Small intestine (tissue), 7 donors: ENCODE measurements around the gene STPG4. TPM values are rescaled to one million over a fixed set of nuclear protein-coding genes. Genes with fewer than 3 reads are reported as not detected.
"Not testable (repeated sequence)": the region's sequence is repeated elsewhere in the genome, so short reads cannot be mapped to it uniquely, and the experiment has no call there.

ENCODE experiments used
- DNase-seq, 2 donors: peaks; one replicate each; pipeline versions ENCODE4 v3.0.0 to v3.0.0-alpha.2; 2013
- FAIRE-seq: peaks from 2 replicates; lab custom pipeline; 2012; peaks lifted over from hg19 to GRCh38; lab: Jason Lieb, UNC
- H3K27ac ChIP-seq, 3 donors: one replicate each; pipeline ENCODE4 v1.5.1; 2013; ENCODE audit warnings: low read length in 2 of 3, mild to moderate bottlenecking in 2 of 3, control low read depth in 1 of 3, inconsistent platforms in 1 of 3, low read depth in 1 of 3, moderate library complexity in 1 of 3
- H3K27me3 ChIP-seq, 3 donors: one replicate each; pipeline ENCODE4 v1.6.1; 2013; ENCODE audit warnings: low read length in 3 of 3, inconsistent platforms in 1 of 3; ENCODE audit not compliant: control insufficient read depth in 3 of 3, insufficient read depth in 3 of 3
- H3K36me3 ChIP-seq, 3 donors: one replicate each; pipeline ENCODE4 v1.6.1; 2013; ENCODE audit warnings: low read length in 3 of 3, inconsistent platforms in 1 of 3, low read depth in 1 of 3, mild to moderate bottlenecking in 1 of 3, moderate library complexity in 1 of 3; ENCODE audit not compliant: control insufficient read depth in 3 of 3, insufficient read depth in 2 of 3
- H3K4me1 ChIP-seq, 3 donors: one replicate each; pipeline ENCODE4 v1.6.1; 2013; ENCODE audit warnings: low read length in 2 of 3, inconsistent platforms in 1 of 3, low read depth in 1 of 3, mild to moderate bottlenecking in 1 of 3, moderate library complexity in 1 of 3; ENCODE audit not compliant: control insufficient read depth in 3 of 3, insufficient read depth in 2 of 3
- H3K4me3 ChIP-seq, 3 donors: one replicate each; pipeline ENCODE4 v1.5.1; 2013; ENCODE audit warnings: low read length in 3 of 3, control low read depth in 1 of 3, inconsistent platforms in 1 of 3, low read depth in 1 of 3, mild to moderate bottlenecking in 1 of 3, moderate library complexity in 1 of 3
- H3K9me3 ChIP-seq, 2 donors: one replicate each; pipeline ENCODE4 v1.6.1; 2013; ENCODE audit warnings: low read depth in 1 of 2, low read length in 1 of 2; ENCODE audit not compliant: control insufficient read depth in 2 of 2, insufficient read depth in 1 of 2
- WGBS, 3 donors: extraction: QIAGEN DNeasy Blood & Tissue Kit; methylation state at CpG; one replicate each; pipeline ENCODE4 v1.1.7; 2013; 5-methylcytosine and 5-hydroxymethylcytosine counted together
- polyA plus RNA-seq, 4 donors: library from polyadenylated mRNA; stranded (reverse) in 3 of 4; unstranded in 1 of 4; fragments of 200-250 nt in 3 of 4; fragments of 120-200 nt in 1 of 4; gene quantifications; one replicate each; pipeline versions ENCODE4 v1.2.1 to v1.2.3, GENCODE V29; 2013
- donor health status: healthy with polysubstance abuse.
- donor health status: control.
- donor health status: control.
- donor health status: Bipolar disorder and iron deficiency.
- donor health status: healthy.

STPG4 gene
- polyA plus RNA-seq, 4 donors = 0.06 to 0.12 TPM; not detected in 2

DNA sequence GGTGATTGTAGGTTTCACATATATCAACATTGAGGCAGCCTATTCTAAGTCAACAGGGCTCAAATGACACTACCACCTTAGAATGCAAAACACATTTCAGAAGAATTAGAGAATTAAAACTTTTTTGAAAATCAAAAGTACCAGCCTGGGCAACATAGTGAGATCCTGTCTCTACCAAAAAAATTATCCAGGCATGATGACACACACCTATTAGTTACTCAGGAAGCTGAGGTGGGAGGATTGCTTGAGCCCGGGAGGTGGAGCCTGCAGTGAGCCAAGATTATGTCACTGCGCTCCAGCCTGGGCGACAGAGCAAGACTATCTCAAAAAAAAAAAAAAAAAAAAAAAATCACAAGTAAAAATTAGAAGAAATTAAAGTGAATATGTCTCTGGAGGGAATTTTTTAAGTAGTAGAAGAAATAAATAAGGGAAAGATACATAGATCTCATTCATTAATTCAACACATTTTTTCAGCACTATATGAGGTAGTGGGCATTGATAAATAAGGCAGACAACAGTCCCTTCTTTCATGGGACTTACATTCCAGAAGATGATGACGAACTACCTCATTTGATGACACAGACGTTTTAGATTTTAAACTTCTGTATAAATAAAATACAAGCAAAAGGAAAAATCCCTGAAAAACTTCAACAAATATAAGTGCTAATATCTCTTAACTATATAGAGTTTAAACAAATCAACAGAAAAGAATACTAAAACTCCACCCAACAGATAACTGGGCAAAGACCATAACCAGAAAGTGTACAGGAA, 42.3 kb downstream of the STPG4 start:
- FAIRE-seq = no peak
- WGBS, 3 donors = 89 to 92% (median 91%) methylated on average over 5 of the region's 5 CpGs

DNA sequence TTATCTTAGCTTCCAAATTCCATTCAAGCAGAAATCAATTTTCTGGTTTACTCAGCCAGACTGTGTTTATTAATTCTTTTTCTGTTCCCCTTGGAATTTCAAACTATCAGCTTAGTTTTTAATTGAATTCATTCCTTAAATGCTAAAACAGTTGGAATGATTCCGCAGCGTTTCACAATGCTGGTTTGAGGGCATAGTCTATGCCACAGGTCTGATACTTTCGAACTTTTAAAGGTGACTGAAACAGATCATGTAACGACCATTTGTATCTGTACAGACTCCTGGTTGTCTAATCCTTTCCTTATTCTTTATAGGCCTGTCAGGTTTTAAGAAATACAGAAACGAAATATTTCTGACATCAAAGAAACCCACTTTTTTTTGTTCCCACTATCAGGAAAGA, 45.4 kb downstream of the STPG4 start:
- DNase-seq = no peak

More for the DNA sequence above, 42.3 kb downstream of the STPG4 start:
- Histone ChIP-seq H3K9me3 (peaks cover 0 to 3% of the 10 kb centered on the region in 2 donors), H3K27me3 (no peaks in the 10 kb centered on the region), H3K4me3 (no peak overlapping the region), H3K27ac (no peak overlapping the region), H3K36me3 (no peaks in the 10 kb centered on the region), H3K4me1 (no peaks in the 10 kb centered on the region)
- DNase-seq = no peak

GRCh38 chr2:47109007-47109375, 46.1 kb downstream of the STPG4 start:
- WGBS, 3 donors = 90 to 94% (median 93%) methylated on average over 4 of the region's 4 CpGs
- Histone ChIP-seq H3K4me3 (no peak overlapping the region), H3K36me3 (no peaks in the 10 kb centered on the region), H3K9me3 (peaks cover 0 to 3% of the 10 kb centered on the region in 2 donors), H3K27me3 (no peaks in the 10 kb centered on the region), H3K4me1 (peaks cover 0 to 3% (median 0%) of the 10 kb centered on the region in 3 donors), H3K27ac (no peak overlapping the region)
- DNase-seq = no peak
- no peak for FAIRE-seq

More for the DNA sequence above, 45.4 kb downstream of the STPG4 start:
- Histone ChIP-seq H3K4me3 (no peak overlapping the region), H3K4me1 (no peaks in the 10 kb centered on the region), H3K27me3 (no peaks in the 10 kb centered on the region), H3K27ac (no peak overlapping the region), H3K36me3 (no peaks in the 10 kb centered on the region), H3K9me3 (peaks cover 0 to 3% of the 10 kb centered on the region in 2 donors)
- FAIRE-seq = no peak
- WGBS, 3 donors = 82 to 90% (median 82%) methylated on average over 5 of the region's 5 CpGs

GRCh38 chr2:47108267-47109006, 46.7 kb downstream of the STPG4 start:
- not testable (repeated sequence) for H3K9me3 ChIP-seq, H3K27me3 ChIP-seq, FAIRE-seq, H3K4me3 ChIP-seq, DNase-seq, H3K27ac ChIP-seq, H3K4me1 ChIP-seq, H3K36me3 ChIP-seq
- 94 to 95% (median 95%) methylated on average over 17 to 18 of the region's 19 CpGs for WGBS, 3 donors

DNA sequence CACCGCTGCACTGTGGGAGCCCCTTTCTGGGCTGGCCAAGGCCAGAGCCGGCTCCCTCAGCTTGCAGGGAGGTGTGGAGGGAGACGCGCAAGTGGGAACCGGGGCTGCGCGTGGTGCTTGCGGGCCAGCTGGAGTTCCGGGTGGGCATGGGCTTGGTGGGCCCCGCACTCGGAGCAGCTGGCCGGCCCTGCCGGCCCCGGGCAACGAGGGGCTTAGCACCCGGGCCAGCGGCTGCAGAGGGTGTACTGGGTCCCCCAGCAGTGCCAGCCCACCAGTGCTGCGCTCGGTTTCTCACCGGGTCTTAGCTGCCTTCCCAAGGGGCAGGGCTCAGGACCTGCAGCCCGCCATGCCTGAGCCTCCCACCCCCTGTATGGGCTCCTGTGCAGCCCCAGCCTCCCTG, 47.9 kb downstream of the STPG4 start:
- not testable (repeated sequence) for DNase-seq, H3K27me3 ChIP-seq, H3K4me3 ChIP-seq, FAIRE-seq, H3K4me1 ChIP-seq, H3K36me3 ChIP-seq, H3K27ac ChIP-seq, H3K9me3 ChIP-seq
- WGBS, 3 donors = 96 to 97% (median 97%) methylated on average over 20 to 21 of the region's 21 CpGs

- not testable (repeated sequence) for H3K4me3 ChIP-seq, FAIRE-seq, H3K36me3 ChIP-seq, H3K27ac ChIP-seq, H3K4me1 ChIP-seq, H3K9me3 ChIP-seq, H3K27me3 ChIP-seq, DNase-seq
- WGBS, 3 donors = 19 to 78% (median 46%) methylated on average over 3 to 4 of the region's 4 CpGs
Measured at GRCh38 chr2:47106231-47106630, 48.9 kb downstream of the STPG4 start.

DNA sequence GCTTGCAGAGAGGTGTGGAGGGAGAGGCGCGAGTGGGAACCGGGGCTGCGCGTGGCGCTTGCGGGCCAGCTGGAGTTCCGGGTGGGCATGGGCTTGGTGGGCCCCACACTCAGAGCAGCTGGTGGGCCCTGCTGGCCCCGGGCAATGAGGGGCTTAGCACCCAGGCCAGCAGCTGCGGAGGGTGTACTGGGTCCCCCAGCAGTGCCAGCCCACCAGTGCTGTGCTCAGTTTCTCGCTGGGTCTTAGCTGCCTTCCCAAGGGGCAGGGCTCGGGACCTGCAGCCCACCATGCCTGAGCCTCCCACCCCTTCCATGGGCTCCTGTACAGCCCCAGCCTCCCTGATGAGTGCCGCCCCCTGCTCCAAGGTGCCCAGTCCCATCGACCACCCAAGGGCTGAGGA, 55.4 kb downstream of the STPG4 start:
- H3K4me3 ChIP-seq, H3K9me3 ChIP-seq, H3K27ac ChIP-seq, H3K36me3 ChIP-seq, H3K4me1 ChIP-seq, DNase-seq, H3K27me3 ChIP-seq, FAIRE-seq: not testable (repeated sequence)
- WGBS, 3 donors = 95 to 98% (median 96%) methylated on average over 10 to 14 of the region's 14 CpGs

GRCh38 chr2:47098953-47099352, 56.2 kb downstream of the STPG4 start:
- no peaks in the 10 kb centered on the region for H3K4me1 ChIP-seq
- WGBS, 3 donors = 74 to 83% (median 79%) methylated on average over 4 of the region's 4 CpGs
- H3K27ac ChIP-seq = no peak overlapping the region
- no peak overlapping the region for H3K4me3 ChIP-seq
- DNase-seq = peak in 1 of 2 donors; percentile 18
- no peaks in the 10 kb centered on the region for H3K36me3 ChIP-seq
- no peak for FAIRE-seq
- H3K27me3 ChIP-seq = no peaks in the 10 kb centered on the region
- H3K9me3 ChIP-seq = no peaks in the 10 kb centered on the region
